IPS-NIHi11 (cell line): ENCODE measurements around the gene ELAVL1.
"Not testable (repeated sequence)": the region's sequence is repeated elsewhere in the genome, so short reads cannot be mapped to it uniquely, and the experiment has no call there.

ENCODE experiments used
- DNase-seq: peaks from one replicate; pipeline ENCODE4 v3.0.0; 2012; ENCODE audit warnings: mixed read lengths, low spot score

Gene ELAVL1

GRCh38 chr19:7968796-7969554 lies 36.5 kb downstream of the ELAVL1 start:
- DNase-seq = no peak

- DNase-seq = no peak
These were observed 37.2 kb downstream of the ELAVL1 start for GRCh38 chr19:7968008-7968795.

- no peak for DNase-seq
These were observed 39.3 kb downstream of the ELAVL1 start for GRCh38 chr19:7965921-7966665.

- DNase-seq = no peak
These were observed 40.1 kb downstream of the ELAVL1 start for GRCh38 chr19:7965259-7965841.

GRCh38 chr19:7963566-7963965 lies 41.9 kb downstream of the ELAVL1 start:
- no peak for DNase-seq

- DNase-seq = no peak
These were observed 42.7 kb downstream of the ELAVL1 start for GRCh38 chr19:7962644-7963268.

- DNase-seq = no peak
These were observed 43.4 kb downstream of the ELAVL1 start for GRCh38 chr19:7961920-7962626.

- DNase-seq = not testable (repeated sequence)
These were observed 44.4 kb downstream of the ELAVL1 start for GRCh38 chr19:7961082-7961481.

GRCh38 chr19:7959211-7959610 lies 46.2 kb downstream of the ELAVL1 start:
- no peak for DNase-seq

- no peak for DNase-seq
These were observed 49.7 kb downstream of the ELAVL1 start for GRCh38 chr19:7955696-7956095.

- no peak for DNase-seq
These were observed 51.9 kb downstream of the ELAVL1 start for GRCh38 chr19:7953576-7953975.

GRCh38 chr19:7953060-7953459 lies 52.4 kb downstream of the ELAVL1 start:
- DNase-seq = no peak

- DNase-seq = no peak
These were observed 57.5 kb downstream of the ELAVL1 start for GRCh38 chr19:7947939-7948338.

GRCh38 chr19:7944177-7944761 lies 61.2 kb downstream of the ELAVL1 start:
- peak; percentile 75 for DNase-seq

GRCh38 chr19:7943444-7944176 lies 61.8 kb downstream of the ELAVL1 start, which contains the start of gene TIMM44:
TSS of gene TIMM44 (minus strand) at chr19:7943666. CDS start at chr19:7943651, 15 bp downstream.
- peak; percentile 97 for DNase-seq

- DNase-seq = no peak
These were observed 62.4 kb downstream of the ELAVL1 start for GRCh38 chr19:7942981-7943443.

- DNase-seq = no peak
These were observed 63.4 kb downstream of the ELAVL1 start for GRCh38 chr19:7941895-7942596.

- DNase-seq = no peak
These were observed 64.6 kb downstream of the ELAVL1 start for GRCh38 chr19:7940841-7941240.

GRCh38 chr19:7934766-7935165 lies 70.7 kb downstream of the ELAVL1 start:
- DNase-seq = no peak
